Tibial nerve (tissue), 4 donors: ENCODE results near the gene ACP3. TPM values are rescaled to one million over a fixed set of nuclear protein-coding genes. Genes with fewer than 3 reads are reported as not detected.

ENCODE experiments used
- DNase-seq, 2 donors: peaks; one replicate each; pipeline ENCODE4 v3.0.0-alpha.2; 2019; ENCODE audit warnings: low spot score in 2 of 2
- H3K27ac ChIP-seq, 4 donors: fragments of 200-600 bp; sonication (generic) in 3 of 4; one replicate each; pipeline ENCODE4 v1.5.1; 2017 to 2019; ENCODE audit warnings: mild to moderate bottlenecking in 1 of 4
- H3K27me3 ChIP-seq, 2 donors: fragments of 200-600 bp; sonication (generic) in 1 of 2; one replicate each; pipeline versions ENCODE4 v1.5.1 to v1.6.0; 2017 to 2019
- H3K36me3 ChIP-seq, 3 donors: fragments of 200-600 bp; sonication (generic); one replicate each; pipeline ENCODE4 v1.5.1; 2018 to 2019
- H3K4me1 ChIP-seq, 4 donors: fragments of 200-600 bp; sonication (generic) in 3 of 4; one replicate each; pipeline ENCODE4 v1.5.1; 2017 to 2019
- H3K4me3 ChIP-seq, 4 donors: fragments of 200-600 bp; sonication (generic) in 3 of 4; one replicate each; pipeline ENCODE4 v1.5.1; 2017 to 2019; ENCODE audit warnings: mild to moderate bottlenecking in 1 of 4, moderate library complexity in 1 of 4
- H3K9me3 ChIP-seq, 4 donors: fragments of 200-600 bp; sonication (generic) in 3 of 4; one replicate each; pipeline ENCODE4 v1.5.1; 2017 to 2019
- EP300 ChIP-seq, 2 donors: sonication (generic); formaldehyde crosslinking; IDR thresholded peaks; one replicate each; pipeline ENCODE4 v1.6.1; 2017; ENCODE audit warnings: antibody characterized with exemption in 2 of 2, mild to moderate bottlenecking in 1 of 2
- POLR2A ChIP-seq, 2 donors: fragments of 450-650 bp; IDR thresholded peaks; one replicate each; pipeline ENCODE4 v1.6.1; 2017; ENCODE audit warnings: antibody characterized with exemption in 2 of 2, mild to moderate bottlenecking in 2 of 2, moderate library complexity in 2 of 2
- WGBS, 2 donors: methylation state at CpG; one replicate each; pipeline ENCODE4 v1.1.5; 2018; 5-methylcytosine and 5-hydroxymethylcytosine counted together
- total RNA-seq, 4 donors: library from RNA; depleted of rRNA; stranded (reverse); fragments of >200 nt; gene quantifications; one replicate each; pipeline ENCODE4 v1.1.0, GENCODE V29; 2016
- TF ChIP-seq, protein P1 (sequence below), 5 experiments: fragments of 200-600 bp in 3 of 5; fragments of 450-650 bp in 2 of 5; sonication (generic) in 3 of 5; IDR thresholded peaks; one replicate each; pipeline ENCODE4 v1.5.1; 2016 to 2019; ENCODE audit warnings: antibody characterized with exemption in 5 of 5, mild to moderate bottlenecking in 3 of 5, moderate library complexity in 2 of 5

Gene ACP3
- total RNA-seq, 4 donors from 2014 or later = 0.42 to 5.0 (median 3.3) TPM; not detected in 1

DNA sequence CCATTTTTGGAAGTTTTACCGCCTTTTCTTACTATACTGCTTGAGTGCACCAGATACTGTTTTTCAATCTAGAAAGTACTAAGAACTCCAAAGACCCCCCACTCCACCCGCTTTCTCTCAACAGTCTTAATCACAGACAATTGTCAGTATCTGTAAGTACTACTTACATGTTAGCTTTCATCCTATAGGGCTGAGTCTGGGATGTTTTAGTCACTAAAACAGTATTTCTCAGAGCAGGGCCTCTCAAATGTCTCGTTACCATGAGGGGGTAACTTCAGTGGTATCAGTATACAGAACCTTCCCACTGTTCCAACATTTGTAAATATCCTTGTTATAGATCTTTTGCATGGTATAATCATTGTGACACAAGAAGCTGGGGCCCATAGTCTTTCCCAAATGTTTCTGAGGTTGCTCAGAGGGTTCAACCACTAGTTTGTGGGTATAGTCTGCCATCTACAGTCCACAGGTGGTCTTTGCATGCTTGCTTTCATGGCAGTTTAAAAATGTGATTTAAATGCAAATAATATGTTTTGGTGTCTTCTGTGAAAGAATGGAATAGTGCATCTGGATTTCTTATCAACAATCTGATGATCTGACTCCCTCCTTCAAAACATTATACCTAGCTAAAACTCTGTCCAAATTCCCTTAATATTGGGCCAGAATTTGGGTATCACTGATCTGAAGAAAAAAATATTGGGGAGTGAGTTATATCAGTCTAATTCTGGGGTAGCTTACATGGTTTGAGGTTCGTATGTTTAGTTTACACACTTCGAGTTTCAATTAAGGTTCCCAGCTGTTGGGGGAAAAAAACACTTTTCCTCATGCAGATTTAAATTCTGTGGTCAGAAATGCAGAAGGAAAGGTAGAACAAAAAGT is 82.1 kb downstream of the ACP3 start:
- no peaks in the 10 kb centered on the region for H3K27me3 ChIP-seq
- peaks cover 0 to 3% (median 0%) of the 10 kb centered on the region in 4 donors for H3K9me3 ChIP-seq
- H3K36me3 ChIP-seq = no peaks in the 10 kb centered on the region
- WGBS, 2 donors = 67% methylated on average over 5 of the region's 5 CpGs
- no peaks in the 10 kb centered on the region for H3K4me1 ChIP-seq
- H3K4me3 ChIP-seq = no peak overlapping the region
- DNase-seq = peak in 1 of 2 donors; percentile 33
- no peak overlapping the region for H3K27ac ChIP-seq
- TF ChIP-seq, protein P1, sequence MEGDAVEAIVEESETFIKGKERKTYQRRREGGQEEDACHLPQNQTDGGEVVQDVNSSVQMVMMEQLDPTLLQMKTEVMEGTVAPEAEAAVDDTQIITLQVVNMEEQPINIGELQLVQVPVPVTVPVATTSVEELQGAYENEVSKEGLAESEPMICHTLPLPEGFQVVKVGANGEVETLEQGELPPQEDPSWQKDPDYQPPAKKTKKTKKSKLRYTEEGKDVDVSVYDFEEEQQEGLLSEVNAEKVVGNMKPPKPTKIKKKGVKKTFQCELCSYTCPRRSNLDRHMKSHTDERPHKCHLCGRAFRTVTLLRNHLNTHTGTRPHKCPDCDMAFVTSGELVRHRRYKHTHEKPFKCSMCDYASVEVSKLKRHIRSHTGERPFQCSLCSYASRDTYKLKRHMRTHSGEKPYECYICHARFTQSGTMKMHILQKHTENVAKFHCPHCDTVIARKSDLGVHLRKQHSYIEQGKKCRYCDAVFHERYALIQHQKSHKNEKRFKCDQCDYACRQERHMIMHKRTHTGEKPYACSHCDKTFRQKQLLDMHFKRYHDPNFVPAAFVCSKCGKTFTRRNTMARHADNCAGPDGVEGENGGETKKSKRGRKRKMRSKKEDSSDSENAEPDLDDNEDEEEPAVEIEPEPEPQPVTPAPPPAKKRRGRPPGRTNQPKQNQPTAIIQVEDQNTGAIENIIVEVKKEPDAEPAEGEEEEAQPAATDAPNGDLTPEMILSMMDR (IDR thresholded peaks at IDR 0.05) = peak; percentile 60 to 67 (median 64)
- no peak for TF ChIP-seq EP300 (IDR thresholded peaks at IDR 0.05)

DNA sequence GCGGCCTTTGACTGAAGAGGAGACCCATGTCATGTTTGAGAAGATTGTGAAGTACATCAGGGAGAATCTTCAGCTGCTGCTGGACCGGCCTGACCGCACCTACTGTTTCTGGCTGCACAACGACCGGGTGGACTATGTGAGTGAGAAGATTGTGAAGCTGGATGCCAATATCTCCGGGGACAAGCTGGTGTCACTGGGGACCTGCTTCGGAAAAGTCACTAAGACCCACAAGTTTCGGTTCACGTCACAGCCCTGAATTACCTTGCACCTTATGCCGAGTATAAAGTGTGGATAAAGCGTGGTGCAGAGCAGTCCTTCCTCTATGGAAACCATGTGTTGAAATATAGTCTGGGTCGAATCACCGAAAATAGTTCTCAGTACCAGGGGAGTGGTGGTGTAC is 84.0 kb downstream of the ACP3 start:
- 90 to 91% methylated on average over 12 to 13 of the region's 13 CpGs for WGBS, 2 donors
- no peak overlapping the region for H3K27ac ChIP-seq
- TF ChIP-seq, protein P1 (IDR thresholded peaks at IDR 0.05) = no peak
- no peak for TF ChIP-seq EP300 (IDR thresholded peaks at IDR 0.05)
- no peak for TF ChIP-seq POLR2A (IDR thresholded peaks at IDR 0.05)
- H3K4me3 ChIP-seq = no peak overlapping the region
- no peaks in the 10 kb centered on the region for H3K27me3 ChIP-seq
- peaks cover 0 to 2% (median 0%) of the 10 kb centered on the region in 4 donors for H3K9me3 ChIP-seq
- peaks cover 0 to 14% (median 0%) of the 10 kb centered on the region in 4 donors for H3K4me1 ChIP-seq
- no peak for DNase-seq
- no peaks in the 10 kb centered on the region for H3K36me3 ChIP-seq

DNA sequence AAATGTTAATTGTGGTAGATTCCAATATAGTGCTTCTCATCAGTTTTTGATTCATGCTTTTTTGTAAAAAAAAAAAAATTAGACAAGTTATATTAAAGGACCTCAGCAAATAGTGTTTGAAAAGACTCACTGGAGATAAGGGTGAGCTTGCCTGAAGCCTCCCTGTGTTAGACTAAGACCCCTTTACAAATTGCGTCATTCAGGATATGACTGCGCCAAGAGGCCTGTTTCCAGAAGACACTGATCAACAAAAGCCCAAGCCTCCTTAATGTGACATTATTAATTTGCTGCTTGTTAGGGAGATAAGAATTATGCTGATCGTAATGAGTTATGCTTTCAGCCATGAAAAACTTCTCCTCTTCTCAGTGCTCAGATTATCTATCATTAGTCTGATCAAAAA is 87.1 kb downstream of the ACP3 start:
- Histone ChIP-seq H3K27me3 (no peaks in the 10 kb centered on the region), H3K4me1 (peaks cover 0 to 14% (median 0%) of the 10 kb centered on the region in 4 donors), H3K36me3 (no peaks in the 10 kb centered on the region), H3K27ac (no peak overlapping the region), H3K9me3 (no peaks in the 10 kb centered on the region), H3K4me3 (no peak overlapping the region)
- TF ChIP-seq POLR2A (IDR thresholded peaks at IDR 0.05) (no peak), EP300 (IDR thresholded peaks at IDR 0.05) (no peak)
- TF ChIP-seq, protein P1 (IDR thresholded peaks at IDR 0.05) = no peak
- 87 to 93% methylated on average over 3 of the region's 3 CpGs for WGBS, 2 donors
- no peak for DNase-seq

DNA sequence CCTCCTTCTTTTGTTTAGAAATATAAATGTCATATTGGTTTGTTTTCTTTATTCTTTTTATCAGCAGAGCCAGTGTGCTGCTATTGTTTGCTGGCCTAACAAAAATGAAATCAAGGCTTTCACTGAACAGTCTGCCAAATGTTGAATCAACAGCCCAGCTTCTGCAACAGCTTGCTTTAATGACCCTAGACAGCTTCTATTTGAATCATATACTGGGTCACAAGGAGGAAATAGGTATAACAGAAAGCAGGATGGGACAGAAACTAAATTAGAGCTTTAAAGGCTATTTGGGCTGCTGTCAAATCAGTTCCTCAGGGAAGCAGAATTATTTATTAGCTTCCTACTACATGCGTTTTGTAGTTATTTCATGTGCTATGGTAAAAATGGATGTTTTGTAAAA is 88.0 kb downstream of the ACP3 start:
- Histone ChIP-seq H3K27me3 (no peaks in the 10 kb centered on the region), H3K27ac (no peak overlapping the region), H3K4me1 (peaks cover 0 to 14% (median 0%) of the 10 kb centered on the region in 4 donors), H3K36me3 (no peaks in the 10 kb centered on the region), H3K9me3 (no peaks in the 10 kb centered on the region), H3K4me3 (no peak overlapping the region)
- no peak for DNase-seq
- TF ChIP-seq, protein P1 (IDR thresholded peaks at IDR 0.05) = no peak
- TF ChIP-seq POLR2A (IDR thresholded peaks at IDR 0.05) = no peak
- no peak for TF ChIP-seq EP300 (IDR thresholded peaks at IDR 0.05)
- WGBS, 2 donors = 38 to 49% methylated on average over 1 of the region's 1 CpG

DNA sequence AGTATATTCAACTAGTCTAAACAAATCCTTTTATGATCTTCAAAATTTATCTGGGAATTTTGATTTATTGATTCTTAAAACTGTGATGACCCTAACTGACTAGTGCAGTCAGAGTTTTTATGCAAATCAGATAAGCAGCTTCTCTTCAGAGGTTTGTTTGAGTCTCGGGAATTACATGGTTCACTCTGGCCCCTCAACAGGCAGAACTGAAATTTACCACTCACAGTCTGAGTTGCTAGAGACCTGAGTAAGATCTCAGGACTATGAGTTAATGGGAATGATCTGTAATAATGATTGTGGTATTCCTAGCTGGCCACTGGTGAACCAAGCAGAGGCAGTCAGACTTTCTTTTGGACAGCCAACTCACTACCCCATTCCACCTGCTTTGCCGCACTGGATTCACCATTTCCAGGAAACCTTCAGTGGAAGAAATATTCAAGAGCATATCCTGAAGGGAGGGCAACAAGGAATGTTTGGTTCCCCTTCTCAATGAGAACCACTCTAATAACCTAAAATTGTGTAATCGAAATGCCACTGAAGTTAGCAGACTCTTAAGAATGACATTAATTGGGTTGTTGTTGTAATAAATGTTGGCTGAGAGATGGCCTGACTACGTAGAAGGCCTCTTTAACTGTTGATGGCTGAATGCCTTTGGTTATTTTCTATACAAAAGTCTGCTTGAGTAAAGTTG is 88.5 kb downstream of the ACP3 start:
- Histone ChIP-seq H3K27me3 (no peaks in the 10 kb centered on the region), H3K4me1 (peaks cover 0 to 14% (median 0%) of the 10 kb centered on the region in 4 donors), H3K9me3 (no peaks in the 10 kb centered on the region), H3K4me3 (no peak overlapping the region), H3K36me3 (no peaks in the 10 kb centered on the region), H3K27ac (no peak overlapping the region)
- WGBS, 2 donors = 77 to 78% methylated on average over 4 of the region's 4 CpGs
- DNase-seq = no peak
- TF ChIP-seq EP300 (IDR thresholded peaks at IDR 0.05) = no peak
- TF ChIP-seq POLR2A (IDR thresholded peaks at IDR 0.05) = no peak
- TF ChIP-seq, protein P1 (IDR thresholded peaks at IDR 0.05) = no peak
